H1 (cell line): ENCODE results near the gene NNMT. TPM values are rescaled to one million over a fixed set of nuclear protein-coding genes. Genes with fewer than 3 reads are reported as not detected.

Source experiments
- CTCF ChIP-seq, 3 experiments: IDR thresholded peaks; 1 replicate in 2 of 3; 2 replicates in 1 of 3; pipeline versions ENCODE4 v1.5.1 to v1.6.1; 2011; ENCODE audit warnings: low read length in 3 of 3, mild to moderate bottlenecking in 3 of 3, inconsistent platforms in 2 of 3, low read depth in 1 of 3, moderate library complexity in 1 of 3; ENCODE audit not compliant: insufficient read depth in 1 of 3; ENCODE audit errors: control extremely low read depth in 1 of 3
- RNF2 ChIP-seq: fragments of 200-900, 300-1000 bp; sonication (generic); IDR thresholded peaks from 2 replicates; pipeline ENCODE4 v1.7.1; 2016; ENCODE audit warnings: borderline replicate concordance, low read depth, mild to moderate bottlenecking, antibody characterized with exemption, low read length; ENCODE audit not compliant: poor library complexity, severe bottlenecking; ENCODE audit errors: missing control alignments
- polyA plus RNA-seq, 7 experiments: library from polyadenylated mRNA; depleted of rRNA in 3 of 7; stranded (reverse) in 5 of 7; unstranded in 2 of 7; fragments of >200 nt in 5 of 7; fragments of 200-250 nt in 2 of 7; gene quantifications; 1 replicate in 5 of 7; 2 replicates in 1 of 7; 4 replicates in 1 of 7; pipeline versions ENCODE4 v1.2.1 to v1.2.3, GENCODE V29; 2011 to 2013; ENCODE audit warnings: missing spikeins in 2 of 7, mixed read lengths in 2 of 7
- total RNA-seq: library from RNA; stranded (reverse); fragmentation: NEBNext Ultra II Directional; extraction: Animal tissue kit (Norgen Biotek cat#: 25700); gene quantifications from 2 replicates; pipeline ENCODE4 v1.2.1, GENCODE V29; 2021

Gene NNMT
- total and polyA plus RNA-seq, 2 of the 8 experiments (the other 6 are each of a cell fraction or from before 2014, with no cell fraction given) = not detected

DNA sequence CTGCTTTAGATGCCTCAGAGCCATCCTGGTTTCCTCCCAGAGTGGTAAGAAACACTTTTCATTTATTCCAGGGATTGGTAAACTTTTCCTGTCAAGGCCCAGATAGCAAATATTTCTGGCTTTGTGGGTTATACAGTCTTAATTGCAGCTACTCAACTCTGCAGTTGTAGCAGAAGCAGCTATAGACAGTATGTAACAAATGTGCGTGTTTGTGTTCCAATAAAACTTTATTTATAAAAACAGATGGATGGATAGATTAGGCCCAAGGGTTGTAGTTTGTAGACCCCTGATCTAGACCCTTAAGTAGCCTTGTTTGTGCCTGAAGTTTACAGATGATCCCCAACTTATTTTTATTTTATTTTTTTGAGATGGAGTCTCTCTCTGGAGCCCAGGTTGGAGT, 17.9 kb downstream of the NNMT start (continued):
- TF ChIP-seq RNF2 (no peak), CTCF (IDR thresholded peaks at IDR 0.05; ENCODE audit: control extremely low read depth in 1 of 3, insufficient read depth in 1 of 3, low read depth in 1 of 3, low read length in 3 of 3) (no peak)
